Activated B cell treated with CpG ODN at 0.5 μM for 24 hours (primary cell): ENCODE data around the gene AARS2. TPM values are rescaled to one million over a fixed set of nuclear protein-coding genes. Genes with fewer than 3 reads are reported as not detected.

Experiments used
- ATAC-seq: fragments of 200-7000 bp; cut with Tn5 transposase; one replicate; pipeline ENCODE4 v1.10.0; 2021; ENCODE audit warnings: low read depth, mild to moderate bottlenecking, moderate library complexity
- CTCF ChIA-PET: fragments of 350-600 bp; sonication (Branson Sonifier 250); formaldehyde crosslinking; loops from one replicate; lab custom pipeline; 2021; ENCODE audit warnings: antibody characterized with exemption; lab: Charles Lee
- POLR2A ChIA-PET: fragments of 350-600 bp; sonication (Branson Sonifier 250); formaldehyde crosslinking; loops from one replicate; lab custom pipeline; 2021; ENCODE audit warnings: antibody characterized with exemption; lab: Charles Lee
- DNase-seq: peaks from one replicate; pipeline ENCODE4 v3.0.0; 2022
- H3K27ac Mint-ChIP-seq: one replicate; pipeline ENCODE4 v1.8.0; 2020; ENCODE audit warnings: mixed read lengths
- H3K27me3 Mint-ChIP-seq: one replicate; pipeline ENCODE4 v1.8.0; 2021; ENCODE audit warnings: mixed read lengths
- H3K36me3 Mint-ChIP-seq: one replicate; pipeline ENCODE4 v1.8.0; 2021; ENCODE audit warnings: low read depth, mixed read lengths
- H3K4me1 Mint-ChIP-seq: one replicate; pipeline ENCODE4 v1.8.0; 2021; ENCODE audit warnings: mixed read lengths
- H3K4me3 Mint-ChIP-seq: one replicate; pipeline ENCODE4 v1.8.0; 2020; ENCODE audit warnings: mild to moderate bottlenecking, mixed read lengths
- H3K9me3 Mint-ChIP-seq: one replicate; pipeline ENCODE4 v1.8.0; 2020; ENCODE audit warnings: mixed read lengths
- CTCF ChIP-seq: fragments of 200-600 bp; IDR thresholded peaks from one replicate; pipeline ENCODE4 v1.8.0; 2022; ENCODE audit warnings: antibody characterized with exemption, mild to moderate bottlenecking
- intact Hi-C: fragments of 100-400 bp; cut with micrococcal nuclease; formaldehyde crosslinking; loops from one replicate; pipeline ENCODE4 v1.15.1; 2024
- total RNA-seq: library from RNA; stranded (reverse); gene quantifications from 2 replicates; pipeline ENCODE4 v1.2.3, GENCODE V29; 2022

The AARS2 gene
- total RNA-seq, 1 donor from 2014 or later: 22.4 TPM

- Mint-ChIP-seq H3K27me3 (no peaks in the 10 kb centered on the region), H3K4me1 (peaks cover 14% of the 10 kb centered on the region), H3K9me3 (no peaks in the 10 kb centered on the region), H3K36me3 (peaks cover 54% of the 10 kb centered on the region), H3K4me3 (no peak overlapping the region), H3K27ac (no peak overlapping the region)
- ATAC-seq: no peak
- ChIA-PET POLR2A (interaction anchor here (0.6 kb wide), 1 partner anchor 1538 kb away, joined by 6 read pairs; no protein-coding TSS in a partner anchor), CTCF (interaction anchor here (2.0 kb wide), 1 partner anchor 43 kb away, joined by 6 read pairs; no protein-coding TSS in a partner anchor)
- no peak for DNase-seq
- no peak for TF ChIP-seq CTCF
- intact Hi-C loops: no loop called here
These were observed 1.8 kb downstream of the AARS2 start for GRCh38 chr6:44311304-44311703.

- ChIA-PET POLR2A (interaction anchor here (0.6 kb wide), 1 partner anchor 524 kb away, joined by 3 read pairs; no protein-coding TSS in a partner anchor), CTCF (no interaction called here)
- no peak overlapping the region for H3K4me3 Mint-ChIP-seq
- intact Hi-C loops: no loop called here
- H3K27ac Mint-ChIP-seq: no peak overlapping the region
- TF ChIP-seq CTCF: no peak
- peaks cover 14% of the 10 kb centered on the region for H3K4me1 Mint-ChIP-seq
- no peaks in the 10 kb centered on the region for H3K27me3 Mint-ChIP-seq
- H3K9me3 Mint-ChIP-seq: no peaks in the 10 kb centered on the region
- H3K36me3 Mint-ChIP-seq: peaks cover 63% of the 10 kb centered on the region
- DNase-seq: no peak
- ATAC-seq: no peak
These were observed 2.9 kb downstream of the AARS2 start for GRCh38 chr6:44310241-44310640.

- intact Hi-C loops: no loop called here
- Mint-ChIP-seq H3K27me3 (no peaks in the 10 kb centered on the region), H3K36me3 (peaks cover 70% of the 10 kb centered on the region), H3K27ac (no peak overlapping the region), H3K4me3 (no peak overlapping the region), H3K4me1 (peaks cover 14% of the 10 kb centered on the region), H3K9me3 (no peaks in the 10 kb centered on the region)
- DNase-seq: no peak
- ATAC-seq: no peak
- POLR2A ChIA-PET: interaction anchor here (0.6 to 1.0 kb wide), 2 partner anchors 63 to 524 kb away, joined by 3 read pairs; no protein-coding TSS in a partner anchor
- CTCF ChIA-PET: interaction anchor here (0.9 kb wide), 1 partner anchor 159 kb away, joined by 3 read pairs; no protein-coding TSS in a partner anchor
- no peak for TF ChIP-seq CTCF
These were observed 3.5 kb downstream of the AARS2 start for GRCh38 chr6:44309631-44310030.

GRCh38 chr6:44309092-44309491 is 4.1 kb downstream of the AARS2 start:
- H3K9me3 Mint-ChIP-seq: no peaks in the 10 kb centered on the region
- no peak overlapping the region for H3K27ac Mint-ChIP-seq
- no peaks in the 10 kb centered on the region for H3K27me3 Mint-ChIP-seq
- no peak for DNase-seq
- ChIA-PET CTCF (interaction anchor here (0.9 kb wide), 1 partner anchor 159 kb away, joined by 3 read pairs; no protein-coding TSS in a partner anchor), POLR2A (interaction anchor here (1.0 kb wide), 1 partner anchor 63 kb away, joined by 3 read pairs; no protein-coding TSS in a partner anchor)
- intact Hi-C loops: no loop called here
- H3K4me3 Mint-ChIP-seq: no peak overlapping the region
- no peak for TF ChIP-seq CTCF
- H3K4me1 Mint-ChIP-seq: peaks cover 14% of the 10 kb centered on the region
- peaks cover 72% of the 10 kb centered on the region for H3K36me3 Mint-ChIP-seq
- ATAC-seq: no peak

GRCh38 chr6:44307217-44307616 is 5.9 kb downstream of the AARS2 start:
- no peak overlapping the region for H3K27ac Mint-ChIP-seq
- peaks cover 83% of the 10 kb centered on the region for H3K36me3 Mint-ChIP-seq
- no peak for ATAC-seq
- H3K4me1 Mint-ChIP-seq: peaks cover 6% of the 10 kb centered on the region
- POLR2A ChIA-PET: no interaction called here
- DNase-seq: no peak
- intact Hi-C loops: no loop called here
- no peaks in the 10 kb centered on the region for H3K9me3 Mint-ChIP-seq
- H3K4me3 Mint-ChIP-seq: no peak overlapping the region
- CTCF ChIA-PET: interaction anchor here (5.7 kb wide), 1 partner anchor 39 kb away, joined by 81 read pairs; the partner anchor contains the start of gene TMEM151B
- no peaks in the 10 kb centered on the region for H3K27me3 Mint-ChIP-seq
- TF ChIP-seq CTCF: no peak
